Measurements from ENCODE around the gene PTTG1IP.

Gene PTTG1IP

GRCh38 chr21:44800971-44801467, 72.5 kb downstream of the PTTG1IP start:
- CTCF ChIA-PET, result interaction anchor here (0.9 to 4.2 kb wide), 25 partner anchors 8 to 1173 kb away, joined by 3 to 26 read pairs (median 4); partner anchors contain the start of gene SUMO3
- POLR2A ChIA-PET, result interaction anchor here (0.6 to 1.0 kb wide), 2 partner anchors 8 to 1834 kb away, joined by 3 to 9 read pairs; no protein-coding TSS in a partner anchor
- peak; percentile 75 for DNase-seq (ENCODE audit: extremely low spot score)
- peak; percentile 50 for TF ChIP-seq CTCF (IDR thresholded peaks at IDR 0.05; ENCODE audit: control extremely low read depth, extremely low read depth, low read depth, missing control alignments)

- DNase-seq (ENCODE audit: extremely low spot score), result no peak
- peak; percentile 36 for TF ChIP-seq CTCF (IDR thresholded peaks at IDR 0.05; ENCODE audit: control extremely low read depth, extremely low read depth, low read depth, missing control alignments)
- ChIA-PET POLR2A (no interaction called here), CTCF (interaction anchor here (1.0 to 4.2 kb wide), 15 partner anchors 8 to 298 kb away, joined by 3 to 26 read pairs (median 5); no protein-coding TSS in a partner anchor)
Observed at GRCh38 chr21:44800103-44800502, 73.4 kb downstream of the PTTG1IP start.

GRCh38 chr21:44799646-44800045, 73.8 kb downstream of the PTTG1IP start:
- no peak for TF ChIP-seq CTCF (IDR thresholded peaks at IDR 0.05; ENCODE audit: control extremely low read depth, extremely low read depth, low read depth, missing control alignments)
- POLR2A ChIA-PET, result no interaction called here
- no peak for DNase-seq (ENCODE audit: extremely low spot score)
- CTCF ChIA-PET, result interaction anchor here (1.0 to 4.2 kb wide), 16 partner anchors 8 to 329 kb away, joined by 3 to 26 read pairs (median 5); partner anchors contain the start of gene PTTG1IP
